ENCODE data around the gene HIPK2.

GRCh38 chr7:139808846-139809442, 31.1 kb upstream of the HIPK2 start:
- TF ChIP-seq, protein P1, sequence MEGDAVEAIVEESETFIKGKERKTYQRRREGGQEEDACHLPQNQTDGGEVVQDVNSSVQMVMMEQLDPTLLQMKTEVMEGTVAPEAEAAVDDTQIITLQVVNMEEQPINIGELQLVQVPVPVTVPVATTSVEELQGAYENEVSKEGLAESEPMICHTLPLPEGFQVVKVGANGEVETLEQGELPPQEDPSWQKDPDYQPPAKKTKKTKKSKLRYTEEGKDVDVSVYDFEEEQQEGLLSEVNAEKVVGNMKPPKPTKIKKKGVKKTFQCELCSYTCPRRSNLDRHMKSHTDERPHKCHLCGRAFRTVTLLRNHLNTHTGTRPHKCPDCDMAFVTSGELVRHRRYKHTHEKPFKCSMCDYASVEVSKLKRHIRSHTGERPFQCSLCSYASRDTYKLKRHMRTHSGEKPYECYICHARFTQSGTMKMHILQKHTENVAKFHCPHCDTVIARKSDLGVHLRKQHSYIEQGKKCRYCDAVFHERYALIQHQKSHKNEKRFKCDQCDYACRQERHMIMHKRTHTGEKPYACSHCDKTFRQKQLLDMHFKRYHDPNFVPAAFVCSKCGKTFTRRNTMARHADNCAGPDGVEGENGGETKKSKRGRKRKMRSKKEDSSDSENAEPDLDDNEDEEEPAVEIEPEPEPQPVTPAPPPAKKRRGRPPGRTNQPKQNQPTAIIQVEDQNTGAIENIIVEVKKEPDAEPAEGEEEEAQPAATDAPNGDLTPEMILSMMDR (IDR thresholded peaks at IDR 0.05; ENCODE audit: borderline replicate concordance, extremely low read depth, low read length, poor library complexity, severe bottlenecking), result no peak
- TF ChIP-seq EZH2 (IDR thresholded peaks at IDR 0.05; ENCODE audit: borderline replicate concordance, low read depth, low read length, severe bottlenecking), result no peak

All from DND-41 (cell line).